SK-N-SH treated with all-trans-retinoic acid at 6 μM for 48 hours (cell line): ENCODE results near the gene JCAD.

Experiments
- ARNTL ChIP-seq: fragments of 450-650 bp; formaldehyde crosslinking; IDR thresholded peaks from 2 replicates; pipeline ENCODE4 v1.5.0; 2020; ENCODE audit warnings: low read depth, mild to moderate bottlenecking, moderate library complexity, borderline replicate concordance
- CREB5 ChIP-seq: fragments of 250-450 bp; sonication (Bioruptor Pico); IDR thresholded peaks from 2 replicates; pipeline ENCODE4 v1.5.1; 2020; ENCODE audit warnings: low read depth, mild to moderate bottlenecking, moderate library complexity
- ESRRG ChIP-seq: fragments of 250-450 bp; sonication (Bioruptor Pico); IDR thresholded peaks from 2 replicates; pipeline ENCODE4 v1.6.1; 2021; ENCODE audit warnings: mild to moderate bottlenecking
- GLIS3 ChIP-seq: fragments of 250-450 bp; sonication (Bioruptor Pico); IDR thresholded peaks from 2 replicates; pipeline ENCODE4 v1.5.0; 2020; ENCODE audit warnings: mild to moderate bottlenecking, moderate library complexity
- ISL1 ChIP-seq: fragments of 250-450 bp; sonication (Bioruptor Pico); IDR thresholded peaks from 2 replicates; pipeline ENCODE4 v2.1.2; 2022; ENCODE audit warnings: mild to moderate bottlenecking, moderate library complexity
- OSR1 ChIP-seq: fragments of 250-450 bp; sonication (Bioruptor Pico); IDR thresholded peaks from 2 replicates; pipeline ENCODE4 v1.8.0; 2022; ENCODE audit warnings: moderate library complexity, mild to moderate bottlenecking, inconsistent platforms
- POU6F1 ChIP-seq: fragments of 250-450 bp; sonication (Bioruptor Pico); IDR thresholded peaks from 2 replicates; pipeline ENCODE4 v1.8.0; 2021; ENCODE audit warnings: low read depth, mild to moderate bottlenecking, moderate library complexity, borderline replicate concordance
- PPARA ChIP-seq: fragments of 250-450 bp; sonication (Bioruptor Pico); IDR thresholded peaks from 2 replicates; pipeline ENCODE4 v1.5.0; 2020; ENCODE audit warnings: mild to moderate bottlenecking, borderline replicate concordance
- RARB ChIP-seq: fragments of 250-450 bp; sonication (Bioruptor Pico); IDR thresholded peaks from 2 replicates; pipeline ENCODE4 v1.8.0; 2021; ENCODE audit warnings: mild to moderate bottlenecking, moderate library complexity
- SNAI2 ChIP-seq: fragments of 250-450 bp; sonication (Bioruptor Pico); IDR thresholded peaks from 2 replicates; pipeline ENCODE4 v1.5.0; 2020; ENCODE audit warnings: mild to moderate bottlenecking, moderate library complexity
- TSHZ2 ChIP-seq: fragments of 250-450 bp; sonication (Bioruptor Pico); IDR thresholded peaks from 2 replicates; pipeline ENCODE4 v1.5.0; 2020; ENCODE audit warnings: mild to moderate bottlenecking, moderate library complexity
- ZFP3 ChIP-seq: fragments of 250-450 bp; sonication (Bioruptor Pico); IDR thresholded peaks from 2 replicates; pipeline ENCODE4 v1.5.0; 2020; ENCODE audit warnings: mild to moderate bottlenecking, moderate library complexity
- ZNF565 ChIP-seq: fragments of 450-650 bp; formaldehyde crosslinking; conservative IDR thresholded peaks from 2 replicates; pipeline ENCODE4 v1.5.0; 2020; ENCODE audit warnings: low read depth, mild to moderate bottlenecking, moderate library complexity
- TF ChIP-seq, protein P1 (sequence below): fragments of 250-450 bp; sonication (Bioruptor Pico); IDR thresholded peaks from 2 replicates; pipeline ENCODE4 v1.8.0; 2020; ENCODE audit warnings: mild to moderate bottlenecking, moderate library complexity, borderline replicate concordance

GRCh38 chr10:30011396-30011795 lies 48.0 kb downstream of the JCAD start:
- TF ChIP-seq, protein P1, sequence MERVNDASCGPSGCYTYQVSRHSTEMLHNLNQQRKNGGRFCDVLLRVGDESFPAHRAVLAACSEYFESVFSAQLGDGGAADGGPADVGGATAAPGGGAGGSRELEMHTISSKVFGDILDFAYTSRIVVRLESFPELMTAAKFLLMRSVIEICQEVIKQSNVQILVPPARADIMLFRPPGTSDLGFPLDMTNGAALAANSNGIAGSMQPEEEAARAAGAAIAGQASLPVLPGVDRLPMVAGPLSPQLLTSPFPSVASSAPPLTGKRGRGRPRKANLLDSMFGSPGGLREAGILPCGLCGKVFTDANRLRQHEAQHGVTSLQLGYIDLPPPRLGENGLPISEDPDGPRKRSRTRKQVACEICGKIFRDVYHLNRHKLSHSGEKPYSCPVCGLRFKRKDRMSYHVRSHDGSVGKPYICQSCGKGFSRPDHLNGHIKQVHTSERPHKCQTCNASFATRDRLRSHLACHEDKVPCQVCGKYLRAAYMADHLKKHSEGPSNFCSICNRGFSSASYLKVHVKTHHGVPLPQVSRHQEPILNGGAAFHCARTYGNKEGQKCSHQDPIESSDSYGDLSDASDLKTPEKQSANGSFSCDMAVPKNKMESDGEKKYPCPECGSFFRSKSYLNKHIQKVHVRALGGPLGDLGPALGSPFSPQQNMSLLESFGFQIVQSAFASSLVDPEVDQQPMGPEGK (CRISPR knock-in tag), result no peak
- no peak for TF ChIP-seq GLIS3 (CRISPR knock-in tag)
- no peak for TF ChIP-seq TSHZ2
- no peak for TF ChIP-seq SNAI2 (CRISPR knock-in tag)
- no peak for TF ChIP-seq ESRRG (CRISPR knock-in tag)
- TF ChIP-seq OSR1 (CRISPR knock-in tag), result no peak
- no peak for TF ChIP-seq ARNTL (CRISPR knock-in tag)
- TF ChIP-seq CREB5 (CRISPR knock-in tag), result no peak
- no peak for TF ChIP-seq ZFP3 (CRISPR knock-in tag)
- TF ChIP-seq PPARA, result no peak
- no peak for TF ChIP-seq RARB
- no peak for TF ChIP-seq ISL1
- no peak for TF ChIP-seq POU6F1
- no peak for TF ChIP-seq ZNF565 (CRISPR knock-in tag)
